WTC11 (cell line): ENCODE measurements around the gene STBD1. TPM values are rescaled to one million over a fixed set of nuclear protein-coding genes. Genes with fewer than 3 reads are reported as not detected.

Source experiments
- ATAC-seq: fragments of 200-7000 bp; cut with Tn5 transposase; 2 replicates; pipeline ENCODE4 v1.10.0; 2021; ENCODE audit warnings: mild to moderate bottlenecking, moderate library complexity
- CTCF ChIA-PET: fragments of 300-600 bp; sonication (Branson Sonifier 250); formaldehyde crosslinking; loops from one replicate; lab custom pipeline; 2021; ENCODE audit warnings: antibody characterized with exemption; lab: Charles Lee
- POLR2A ChIA-PET: fragments of 350-600 bp; sonication (Branson Sonifier 250); formaldehyde crosslinking; loops from one replicate; lab custom pipeline; 2021; ENCODE audit warnings: antibody characterized with exemption; lab: Charles Lee
- DNase-seq: peaks from one replicate; pipeline ENCODE4 v3.0.0; 2021; ENCODE audit warnings: low spot score
- H3K27ac Mint-ChIP-seq: 2 replicates; pipeline ENCODE4 v1.8.0; 2021; ENCODE audit warnings: mixed read lengths
- H3K27me3 Mint-ChIP-seq: 2 replicates; pipeline ENCODE4 v1.8.0; 2021; ENCODE audit warnings: low read depth, mild to moderate bottlenecking, moderate library complexity, mixed read lengths
- H3K36me3 Mint-ChIP-seq: 2 replicates; pipeline ENCODE4 v1.8.0; 2021; ENCODE audit warnings: mixed read lengths
- H3K4me1 Mint-ChIP-seq: 2 replicates; pipeline ENCODE4 v1.8.0; 2022; ENCODE audit warnings: mixed read lengths
- H3K4me3 Mint-ChIP-seq: 2 replicates; pipeline ENCODE4 v1.8.0; 2021; ENCODE audit warnings: mild to moderate bottlenecking, moderate library complexity, mixed read lengths
- H3K9me3 Mint-ChIP-seq: 2 replicates; pipeline ENCODE4 v1.8.0; 2021; ENCODE audit warnings: mixed read lengths
- ATF3 ChIP-seq: sonication (generic); formaldehyde crosslinking; conservative IDR thresholded peaks from 2 replicates; pipeline ENCODE4 v1.8.1; 2022; ENCODE audit warnings: mild to moderate bottlenecking, missing genetic modification reagents
- CBFB ChIP-seq: sonication (generic); formaldehyde crosslinking; IDR thresholded peaks from 2 replicates; pipeline ENCODE4 v1.8.1; 2022; ENCODE audit warnings: mild to moderate bottlenecking, low read depth, missing genetic modification reagents
- E2F5 ChIP-seq: sonication (generic); formaldehyde crosslinking; IDR thresholded peaks from 2 replicates; pipeline ENCODE4 v1.8.1; 2022; ENCODE audit warnings: mild to moderate bottlenecking, moderate library complexity, missing genetic modification reagents
- FOXK1 ChIP-seq: sonication (generic); formaldehyde crosslinking; IDR thresholded peaks from 2 replicates; pipeline ENCODE4 v1.8.0; 2022; ENCODE audit warnings: mild to moderate bottlenecking, moderate library complexity, missing genetic modification reagents
- IRF1 ChIP-seq: sonication (generic); formaldehyde crosslinking; IDR thresholded peaks from 2 replicates; pipeline ENCODE4 v1.8.0; 2023; ENCODE audit warnings: missing genetic modification reagents
- MYBL2 ChIP-seq: sonication (generic); formaldehyde crosslinking; IDR thresholded peaks from 2 replicates; pipeline ENCODE4 v1.8.1; 2023; ENCODE audit warnings: mild to moderate bottlenecking, moderate library complexity, missing genetic modification reagents
- NFATC4 ChIP-seq: fragments of 250-450 bp; sonication (Bioruptor Pico); IDR thresholded peaks from 2 replicates; pipeline ENCODE4 v1.9.0; 2021; ENCODE audit warnings: mild to moderate bottlenecking
- NR1H2 ChIP-seq: sonication (generic); formaldehyde crosslinking; IDR thresholded peaks from 2 replicates; pipeline ENCODE4 v1.9.0; 2021; ENCODE audit warnings: mild to moderate bottlenecking, moderate library complexity, missing genetic modification reagents
- SMAD4 ChIP-seq: sonication (generic); formaldehyde crosslinking; IDR thresholded peaks from 2 replicates; pipeline ENCODE4 v1.8.0; 2022; ENCODE audit warnings: mild to moderate bottlenecking, missing genetic modification reagents
- SOX15 ChIP-seq: fragments of 250-450 bp; sonication (Bioruptor Pico); IDR thresholded peaks from 2 replicates; pipeline ENCODE4 v1.9.0; 2021; ENCODE audit warnings: mild to moderate bottlenecking
- TEAD1 ChIP-seq: sonication (generic); formaldehyde crosslinking; IDR thresholded peaks from 2 replicates; pipeline ENCODE4 v1.8.0; 2022; ENCODE audit warnings: mild to moderate bottlenecking, missing genetic modification reagents
- USF1 ChIP-seq: sonication (generic); formaldehyde crosslinking; IDR thresholded peaks from 2 replicates; pipeline ENCODE4 v1.8.0; 2022; ENCODE audit warnings: mild to moderate bottlenecking, missing genetic modification reagents
- ZBTB21 ChIP-seq: sonication (generic); formaldehyde crosslinking; IDR thresholded peaks from 2 replicates; pipeline ENCODE4 v1.8.1; 2023; ENCODE audit warnings: mild to moderate bottlenecking, missing genetic modification reagents, borderline replicate concordance
- ZBTB43 ChIP-seq: sonication (generic); formaldehyde crosslinking; IDR thresholded peaks from 2 replicates; pipeline ENCODE4 v1.8.1; 2023; ENCODE audit warnings: mild to moderate bottlenecking, missing genetic modification reagents
- ZNF138 ChIP-seq: sonication (generic); formaldehyde crosslinking; conservative IDR thresholded peaks from 2 replicates; pipeline ENCODE4 v1.8.1; 2022; ENCODE audit warnings: mild to moderate bottlenecking, moderate library complexity, missing genetic modification reagents
- ZNF317 ChIP-seq: sonication (generic); formaldehyde crosslinking; IDR thresholded peaks from 2 replicates; pipeline ENCODE4 v1.8.1; 2023; ENCODE audit warnings: low read depth, mild to moderate bottlenecking, moderate library complexity, missing genetic modification reagents, borderline replicate concordance
- ZNF425 ChIP-seq: fragments of 250-450 bp; sonication (Bioruptor Pico); conservative IDR thresholded peaks from 2 replicates; pipeline ENCODE4 v1.9.0; 2021; ENCODE audit warnings: mild to moderate bottlenecking
- ZNF512 ChIP-seq: sonication (generic); formaldehyde crosslinking; IDR thresholded peaks from 2 replicates; pipeline ENCODE4 v1.8.1; 2022; ENCODE audit warnings: missing genetic modification reagents, borderline replicate concordance
- ZNF532 ChIP-seq: fragments of 250-450 bp; sonication (Bioruptor Pico); IDR thresholded peaks from 2 replicates; pipeline ENCODE4 v1.9.0; 2021; ENCODE audit warnings: mild to moderate bottlenecking, borderline replicate concordance
- total RNA-seq: library from RNA; stranded (reverse); gene quantifications from 3 replicates; pipeline ENCODE4 v1.2.3, GENCODE V29; 2021

STBD1 gene
- total RNA-seq, 1 experiment from 2014 or later = 1.4 TPM

- ChIA-PET CTCF (no interaction called here), POLR2A (no interaction called here)
- Mint-ChIP-seq H3K36me3 (peaks cover 18% of the 10 kb centered on the region), H3K9me3 (peaks cover 30% of the 10 kb centered on the region), H3K4me3 (no peak overlapping the region), H3K4me1 (no peaks in the 10 kb centered on the region), H3K27ac (no peak overlapping the region), H3K27me3 (no peaks in the 10 kb centered on the region; the same call in 1 of the 2 replicates)
- no peak for DNase-seq
- ATAC-seq = no peak
- peak; percentile 90 for TF ChIP-seq ZNF317 (CRISPR knock-in tag)
- TF ChIP-seq TEAD1 (CRISPR knock-in tag) = no peak
Measured at GRCh38 chr4:76326515-76326914, 20.0 kb downstream of the STBD1 start.

- ATAC-seq = no peak
- Mint-ChIP-seq H3K9me3 (no peaks in the 10 kb centered on the region), H3K4me3 (no peak overlapping the region), H3K36me3 (no peaks in the 10 kb centered on the region), H3K27me3 (no peaks in the 10 kb centered on the region; the same call in none of the 2 replicates), H3K27ac (no peak overlapping the region)
- no peak for DNase-seq
- ChIA-PET POLR2A (no interaction called here), CTCF (no interaction called here)
- TF ChIP-seq ZNF532 (no peak), SMAD4 (CRISPR knock-in tag) (no peak), ZBTB43 (CRISPR knock-in tag) (no peak), ATF3 (CRISPR knock-in tag) (no peak), FOXK1 (CRISPR knock-in tag) (no peak), E2F5 (CRISPR knock-in tag) (no peak), USF1 (CRISPR knock-in tag) (no peak), NFATC4 (CRISPR knock-in tag) (no peak), MYBL2 (CRISPR knock-in tag) (no peak), NR1H2 (CRISPR knock-in tag) (no peak), IRF1 (no peak), ZNF425 (CRISPR knock-in tag) (no peak), ZNF138 (CRISPR knock-in tag) (no peak), CBFB (CRISPR knock-in tag) (no peak), ZNF317 (CRISPR knock-in tag) (no peak), ZNF512 (CRISPR knock-in tag) (no peak), ZBTB21 (no peak), SOX15 (no peak)
- TF ChIP-seq, all 79 proteins: peak for 0
- no peaks in the 10 kb centered on the region for H3K4me1 Mint-ChIP-seq
Measured at GRCh38 chr4:76334885-76335284, 28.4 kb downstream of the STBD1 start.
